M059J (cell line): ENCODE measurements around the gene RPS18. TPM values are rescaled to one million over a fixed set of nuclear protein-coding genes. Genes with fewer than 3 reads are reported as not detected.

Experiments used
- DNase-seq: peaks from one replicate; pipeline ENCODE4 v3.0.0-alpha.2; 2012; ENCODE audit warnings: low read depth
- total RNA-seq: library from RNA; depleted of rRNA; stranded (reverse); fragments of >200 nt; shearing (Covaris generic); gene quantifications from 2 replicates; pipeline ENCODE4 v1.2.3, GENCODE V29; 2014; rRNA removed

The RPS18 gene
- total RNA-seq, 1 experiment from 2014 or later, result 2,277 TPM

- no peak for DNase-seq
These were observed 43.3 kb downstream of the RPS18 start for GRCh38 chr6:33314943-33315792.

- no peak for DNase-seq
These were observed 44.1 kb downstream of the RPS18 start for GRCh38 chr6:33315793-33316602.

- DNase-seq, result no peak
These were observed 44.9 kb downstream of the RPS18 start for GRCh38 chr6:33316603-33317418.

- no peak for DNase-seq
These were observed 45.5 kb downstream of the RPS18 start for GRCh38 chr6:33317419-33317668.

GRCh38 chr6:33317669-33318425 is 46.0 kb downstream of the RPS18 start, which contains the start of gene ZBTB22:
Gene ZBTB22, minus strand, starts transcription at chr6:33317744. Its CDS starts 828 bp downstream, at chr6:33316916.
- DNase-seq, result peak; percentile 100

- DNase-seq, result no peak
These were observed 46.7 kb downstream of the RPS18 start for GRCh38 chr6:33318426-33319073.

- no peak for DNase-seq
These were observed 48.1 kb downstream of the RPS18 start for GRCh38 chr6:33319939-33320314.

- DNase-seq, result peak; percentile 85
These were observed 48.7 kb downstream of the RPS18 start for GRCh38 chr6:33320315-33321181.

- DNase-seq, result no peak
These were observed 49.4 kb downstream of the RPS18 start for GRCh38 chr6:33321227-33321626.

GRCh38 chr6:33323623-33323948 is 51.7 kb downstream of the RPS18 start:
- no peak for DNase-seq

GRCh38 chr6:33324125-33324524 is 52.2 kb downstream of the RPS18 start:
- DNase-seq, result no peak

Other genes starting within 250 kb of the RPS18 start
- gene HLA-DPA1, start 198.4 kb upstream of the RPS18 start, total RNA-seq, result 1.3 and 2.0 TPM in 2 replicates
- gene HLA-DPB1, start 196.1 kb upstream of the RPS18 start, total RNA-seq, result not detected in 2 replicates
- gene COL11A2, start 79.6 kb upstream of the RPS18 start, total RNA-seq, result 0.02 TPM in 1 of 2 replicates, not detected in the other
- gene RXRB, start 71.4 kb upstream of the RPS18 start, total RNA-seq, result 18.4 and 28.7 TPM in 2 replicates
- 140 and 234 TPM in 2 replicates for gene SLC39A7, start 71.2 kb upstream of the RPS18 start, total RNA-seq
- 0.32 TPM in 1 of 2 replicates, not detected in the other for gene HSD17B8, start 67.4 kb upstream of the RPS18 start, total RNA-seq
- gene RING1, start 63.6 kb upstream of the RPS18 start, total RNA-seq, result 44.2 and 48.5 TPM in 2 replicates
- gene VPS52, start 199 bp upstream of the RPS18 start, total RNA-seq, result 37.5 and 45.3 TPM in 2 replicates
- not detected in 2 replicates for gene B3GALT4, start 5.0 kb downstream of the RPS18 start, total RNA-seq
- 151 and 184 TPM in 2 replicates for gene WDR46, start 17.2 kb downstream of the RPS18 start, total RNA-seq
- 123 and 136 TPM in 2 replicates for gene PFDN6, start 17.5 kb downstream of the RPS18 start, total RNA-seq
- gene RGL2, start 26.9 kb downstream of the RPS18 start, total RNA-seq, result 29.9 and 54.6 TPM in 2 replicates
- 162 and 258 TPM in 2 replicates for gene TAPBP, start 42.0 kb downstream of the RPS18 start, total RNA-seq
- gene ZBTB22, start 45.7 kb downstream of the RPS18 start, total RNA-seq, result 13.8 and 18.0 TPM in 2 replicates
- gene DAXX, start 50.9 kb downstream of the RPS18 start, total RNA-seq, result 95.5 and 107 TPM in 2 replicates
- gene KIFC1, start 119.7 kb downstream of the RPS18 start, total RNA-seq, result 130 and 159 TPM in 2 replicates
- gene PHF1, start 138.9 kb downstream of the RPS18 start, total RNA-seq, result 61.9 and 67.3 TPM in 2 replicates
- 610 and 623 TPM in 2 replicates for gene CUTA, start 146.0 kb downstream of the RPS18 start, total RNA-seq
- gene SYNGAP1, start 148.0 kb downstream of the RPS18 start, total RNA-seq, result 2.5 and 5.7 TPM in 2 replicates
- 6.6 and 9.8 TPM in 2 replicates for gene ZBTB9, start 182.5 kb downstream of the RPS18 start, total RNA-seq